ENCODE results near the gene ILDR2. TPM values are rescaled to one million over a fixed set of nuclear protein-coding genes. Genes with fewer than 3 reads are reported as not detected.

ILDR2 gene
- total RNA-seq, 1 experiment from 2014 or later, result not detected

DNA sequence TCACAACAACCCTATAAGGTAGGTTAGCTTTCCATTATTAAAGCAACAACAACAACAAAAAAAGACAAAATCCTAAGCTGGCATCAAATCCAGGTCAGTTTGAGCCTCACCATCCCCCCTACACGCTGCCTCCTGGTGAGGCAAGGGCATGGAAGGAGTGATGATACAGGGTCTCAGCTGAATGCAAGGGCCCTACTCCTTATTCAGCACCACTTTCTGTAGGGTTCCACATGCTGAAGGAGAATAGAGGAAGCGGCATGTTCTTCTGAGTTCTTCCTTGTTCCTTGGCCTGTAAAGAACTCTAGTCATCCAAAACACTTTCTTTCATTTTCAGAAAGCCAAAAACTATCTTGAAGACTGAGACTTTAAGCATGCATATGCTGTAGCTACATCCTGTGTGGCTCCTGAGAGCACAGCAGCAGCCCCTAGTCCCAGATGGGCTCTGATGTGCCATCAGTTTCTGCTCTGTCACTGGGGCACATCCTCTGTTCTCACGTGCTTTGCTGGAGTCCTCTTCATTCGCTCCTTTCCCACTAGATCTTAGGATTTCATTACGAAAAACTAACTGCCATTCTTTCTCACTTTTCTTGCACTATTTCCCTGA is 6.2 kb downstream of the ILDR2 start:
- Histone ChIP-seq H3K4me3 (ENCODE audit: low read depth, low read length, poor library complexity, severe bottlenecking) (no peak overlapping the region), H3K9me3 (ENCODE audit: low read depth, low read length, poor library complexity, severe bottlenecking) (no peaks in the 10 kb centered on the region), H3K27me3 (replicated peaks; ENCODE audit: insufficient read depth, low read depth, low read length, poor library complexity) (peaks cover 88% of the 10 kb centered on the region), H3K36me3 (ENCODE audit: insufficient read depth, low read length, poor library complexity, severe bottlenecking) (no peaks in the 10 kb centered on the region), H3K27ac (ENCODE audit: low read depth, low read length, poor library complexity, severe bottlenecking) (no peak overlapping the region), H3K4me1 (ENCODE audit: insufficient read depth, low read length, poor library complexity, severe bottlenecking) (no peaks in the 10 kb centered on the region)
- POLR2A ChIA-PET (ENCODE audit: low non-redundant PET), result no interaction called here
- CTCF ChIA-PET, result no interaction called here
- no peak for TF ChIP-seq EZH2 (IDR thresholded peaks at IDR 0.05; ENCODE audit: borderline replicate concordance, low read depth, low read length, poor library complexity, severe bottlenecking)
- TF ChIP-seq, protein P1, sequence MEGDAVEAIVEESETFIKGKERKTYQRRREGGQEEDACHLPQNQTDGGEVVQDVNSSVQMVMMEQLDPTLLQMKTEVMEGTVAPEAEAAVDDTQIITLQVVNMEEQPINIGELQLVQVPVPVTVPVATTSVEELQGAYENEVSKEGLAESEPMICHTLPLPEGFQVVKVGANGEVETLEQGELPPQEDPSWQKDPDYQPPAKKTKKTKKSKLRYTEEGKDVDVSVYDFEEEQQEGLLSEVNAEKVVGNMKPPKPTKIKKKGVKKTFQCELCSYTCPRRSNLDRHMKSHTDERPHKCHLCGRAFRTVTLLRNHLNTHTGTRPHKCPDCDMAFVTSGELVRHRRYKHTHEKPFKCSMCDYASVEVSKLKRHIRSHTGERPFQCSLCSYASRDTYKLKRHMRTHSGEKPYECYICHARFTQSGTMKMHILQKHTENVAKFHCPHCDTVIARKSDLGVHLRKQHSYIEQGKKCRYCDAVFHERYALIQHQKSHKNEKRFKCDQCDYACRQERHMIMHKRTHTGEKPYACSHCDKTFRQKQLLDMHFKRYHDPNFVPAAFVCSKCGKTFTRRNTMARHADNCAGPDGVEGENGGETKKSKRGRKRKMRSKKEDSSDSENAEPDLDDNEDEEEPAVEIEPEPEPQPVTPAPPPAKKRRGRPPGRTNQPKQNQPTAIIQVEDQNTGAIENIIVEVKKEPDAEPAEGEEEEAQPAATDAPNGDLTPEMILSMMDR (conservative IDR thresholded peaks at IDR 0.05; ENCODE audit: low read depth, low read length), result no peak
- intact Hi-C loops (cut with micrococcal nuclease; ENCODE audit: unreplicated experiment), result no loop called here
- no TSS peak for BruUV-seq (replicated peaks)
- no peak for DNase-seq (ENCODE audit: low spot score)

DNA sequence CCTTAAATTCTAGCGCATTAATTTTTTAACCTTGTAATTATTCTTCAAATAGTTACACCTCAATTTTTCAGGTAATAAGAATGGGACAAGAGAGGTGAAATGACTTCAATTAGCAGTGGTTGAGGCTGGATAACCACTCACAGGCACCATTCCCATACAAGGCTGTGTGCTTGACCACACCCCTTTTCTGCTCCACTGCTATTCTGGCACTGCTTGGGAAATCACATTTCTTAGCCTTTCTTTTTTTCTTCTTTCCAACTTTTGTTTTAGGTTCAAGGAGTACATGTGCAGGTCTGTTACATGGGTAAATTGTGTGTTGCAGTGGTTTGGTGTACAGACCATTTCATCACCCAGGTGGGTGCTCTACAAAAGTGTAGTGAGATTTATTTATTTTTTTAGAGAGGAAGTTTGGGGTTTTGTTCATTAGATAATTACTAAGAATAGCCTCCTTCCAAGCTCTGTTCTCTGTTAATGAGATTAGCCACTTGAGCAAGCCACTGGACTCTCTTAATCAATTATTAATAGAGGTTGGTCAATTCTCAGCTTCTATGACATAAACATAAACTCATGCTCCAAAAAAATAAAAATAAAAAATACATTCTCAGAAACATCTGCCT is 14.4 kb downstream of the ILDR2 start:
- intact Hi-C loops (cut with micrococcal nuclease; ENCODE audit: unreplicated experiment), result no loop called here
- no peaks in the 10 kb centered on the region for H3K36me3 ChIP-seq (ENCODE audit: insufficient read depth, low read length, poor library complexity, severe bottlenecking)
- CTCF ChIA-PET, result no interaction called here
- H3K27me3 ChIP-seq (replicated peaks; ENCODE audit: insufficient read depth, low read depth, low read length, poor library complexity), result peaks cover 99% of the 10 kb centered on the region
- H3K4me1 ChIP-seq (ENCODE audit: insufficient read depth, low read length, poor library complexity, severe bottlenecking), result no peaks in the 10 kb centered on the region
- no peak overlapping the region for H3K27ac ChIP-seq (ENCODE audit: low read depth, low read length, poor library complexity, severe bottlenecking)
- no TSS peak for BruUV-seq (replicated peaks)
- TF ChIP-seq, protein P1 (conservative IDR thresholded peaks at IDR 0.05; ENCODE audit: low read depth, low read length), result no peak
- no peak for TF ChIP-seq EZH2 (IDR thresholded peaks at IDR 0.05; ENCODE audit: borderline replicate concordance, low read depth, low read length, poor library complexity, severe bottlenecking)
- no peak overlapping the region for H3K4me3 ChIP-seq (ENCODE audit: low read depth, low read length, poor library complexity, severe bottlenecking)
- no peaks in the 10 kb centered on the region for H3K9me3 ChIP-seq (ENCODE audit: low read depth, low read length, poor library complexity, severe bottlenecking)
- no peak for DNase-seq (ENCODE audit: low spot score)
- POLR2A ChIA-PET (ENCODE audit: low non-redundant PET), result no interaction called here

DNA sequence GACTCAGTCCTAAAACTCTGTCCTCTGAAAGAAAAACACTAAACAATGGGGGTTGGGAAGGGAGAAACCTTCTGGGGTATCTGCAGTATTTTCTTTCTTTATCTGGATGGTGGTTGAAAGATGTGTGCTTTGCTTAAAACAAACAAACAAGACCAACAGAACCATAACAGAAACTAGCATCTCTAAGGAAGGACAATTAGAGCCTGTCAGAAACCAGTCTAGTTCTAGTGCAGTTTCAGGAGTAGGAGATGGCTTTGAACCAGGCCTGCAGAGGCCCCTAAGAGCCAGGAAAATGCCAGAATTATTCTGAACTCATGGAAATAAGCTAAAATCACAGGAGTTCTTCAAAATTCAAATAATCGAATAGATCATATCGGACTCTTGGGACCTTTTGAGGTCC is 18.5 kb downstream of the ILDR2 start:
- BruUV-seq (replicated peaks), result no TSS peak
- no peak overlapping the region for H3K4me3 ChIP-seq (ENCODE audit: low read depth, low read length, poor library complexity, severe bottlenecking)

More for the DNA sequence above, 18.5 kb downstream of the ILDR2 start:
- ChIA-PET POLR2A (ENCODE audit: low non-redundant PET) (no interaction called here), CTCF (no interaction called here)
- no peaks in the 10 kb centered on the region for H3K9me3 ChIP-seq (ENCODE audit: low read depth, low read length, poor library complexity, severe bottlenecking)
- peaks cover 98% of the 10 kb centered on the region for H3K27me3 ChIP-seq (replicated peaks; ENCODE audit: insufficient read depth, low read depth, low read length, poor library complexity)
- intact Hi-C loops (cut with micrococcal nuclease; ENCODE audit: unreplicated experiment), result no loop called here
- H3K4me1 ChIP-seq (ENCODE audit: insufficient read depth, low read length, poor library complexity, severe bottlenecking), result no peaks in the 10 kb centered on the region
- DNase-seq (ENCODE audit: low spot score), result no peak
- no peaks in the 10 kb centered on the region for H3K36me3 ChIP-seq (ENCODE audit: insufficient read depth, low read length, poor library complexity, severe bottlenecking)
- TF ChIP-seq, protein P1 (conservative IDR thresholded peaks at IDR 0.05; ENCODE audit: low read depth, low read length), result no peak
- no peak for TF ChIP-seq EZH2 (IDR thresholded peaks at IDR 0.05; ENCODE audit: borderline replicate concordance, low read depth, low read length, poor library complexity, severe bottlenecking)
- H3K27ac ChIP-seq (ENCODE audit: low read depth, low read length, poor library complexity, severe bottlenecking), result no peak overlapping the region

All from A673 (cell line).